OCI-LY7 (cell line): ENCODE results near the gene TAAR2.

Source experiments
- EZH2phosphoT487 ChIP-seq: fragments of 200-600 bp; sonication (generic); IDR thresholded peaks from 2 replicates; pipeline ENCODE4 v1.6.1; 2018; ENCODE audit warnings: low read depth, borderline replicate concordance, mild to moderate bottlenecking, mixed run types, antibody characterized with exemption, low read length, moderate library complexity, mixed read lengths
- TF ChIP-seq, protein P1 (sequence below): fragments of 200-600 bp; sonication (generic); conservative IDR thresholded peaks from 2 replicates; pipeline ENCODE4 v1.5.1; 2014; ENCODE audit warnings: mild to moderate bottlenecking, antibody characterized with exemption, low read length, moderate library complexity, mixed read lengths

DNA sequence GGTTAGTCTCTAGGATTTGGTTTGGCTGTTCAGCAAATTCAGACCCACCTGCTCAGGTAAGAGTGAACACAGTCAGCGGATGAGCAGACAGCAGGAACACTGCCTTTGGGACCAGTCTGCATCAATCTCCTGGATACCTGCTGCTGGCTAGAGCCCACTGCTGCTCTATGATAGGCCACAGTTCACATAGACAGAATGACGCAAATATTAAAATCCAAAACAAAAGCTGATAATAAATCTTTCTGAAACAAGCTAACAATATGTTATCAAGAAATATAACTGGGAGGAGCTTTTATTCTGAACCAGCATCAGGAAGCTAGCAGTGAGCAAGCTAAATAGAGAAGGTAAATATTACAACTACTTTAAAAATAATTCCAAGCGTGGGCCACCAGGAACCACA lies 35.0 kb upstream of the TAAR2 start, which contains the start of gene TAAR1:
- TF ChIP-seq, protein P1, sequence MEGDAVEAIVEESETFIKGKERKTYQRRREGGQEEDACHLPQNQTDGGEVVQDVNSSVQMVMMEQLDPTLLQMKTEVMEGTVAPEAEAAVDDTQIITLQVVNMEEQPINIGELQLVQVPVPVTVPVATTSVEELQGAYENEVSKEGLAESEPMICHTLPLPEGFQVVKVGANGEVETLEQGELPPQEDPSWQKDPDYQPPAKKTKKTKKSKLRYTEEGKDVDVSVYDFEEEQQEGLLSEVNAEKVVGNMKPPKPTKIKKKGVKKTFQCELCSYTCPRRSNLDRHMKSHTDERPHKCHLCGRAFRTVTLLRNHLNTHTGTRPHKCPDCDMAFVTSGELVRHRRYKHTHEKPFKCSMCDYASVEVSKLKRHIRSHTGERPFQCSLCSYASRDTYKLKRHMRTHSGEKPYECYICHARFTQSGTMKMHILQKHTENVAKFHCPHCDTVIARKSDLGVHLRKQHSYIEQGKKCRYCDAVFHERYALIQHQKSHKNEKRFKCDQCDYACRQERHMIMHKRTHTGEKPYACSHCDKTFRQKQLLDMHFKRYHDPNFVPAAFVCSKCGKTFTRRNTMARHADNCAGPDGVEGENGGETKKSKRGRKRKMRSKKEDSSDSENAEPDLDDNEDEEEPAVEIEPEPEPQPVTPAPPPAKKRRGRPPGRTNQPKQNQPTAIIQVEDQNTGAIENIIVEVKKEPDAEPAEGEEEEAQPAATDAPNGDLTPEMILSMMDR, result no peak
- no peak for TF ChIP-seq EZH2phosphoT487
